GM12892 (cell line): ENCODE measurements around the gene CD44. TPM values are rescaled to one million over a fixed set of nuclear protein-coding genes. Genes with fewer than 3 reads are reported as not detected.
"Not testable (repeated sequence)": the region's sequence is repeated elsewhere in the genome, so short reads cannot be mapped to it uniquely, and the experiment has no call there.

ENCODE experiments used
- DNase-seq: peaks from one replicate; pipeline ENCODE4 v3.0.0; 2011; ENCODE audit not compliant: insufficient read length
- FAIRE-seq: peaks from 2 replicates; lab custom pipeline; 2011; peaks lifted over from hg19 to GRCh38; lab: Jason Lieb, UNC
- POLR2A ChIP-seq: IDR thresholded peaks from 2 replicates; pipeline ENCODE4 v1.6.1; 2011; ENCODE audit warnings: low read depth, low read length, control low read depth
- POLR2AphosphoS5 ChIP-seq: IDR thresholded peaks from 2 replicates; pipeline ENCODE4 v1.6.1; 2011; ENCODE audit warnings: low read depth, low read length, control low read depth
- TAF1 ChIP-seq: IDR thresholded peaks from 2 replicates; pipeline ENCODE4 v1.6.1; 2011; ENCODE audit warnings: low read depth, mild to moderate bottlenecking, control low read depth, low read length, borderline replicate concordance
- polyA plus RNA-seq: library from polyadenylated mRNA; unstranded; fragments of >200 nt; gene quantifications from one replicate; pipeline ENCODE4 v1.2.1, GENCODE V29; 2012; ENCODE audit warnings: missing spikeins, inconsistent platforms; ENCODE audit not compliant: missing spikeins

Gene CD44
- 449 TPM for polyA plus RNA-seq

DNA sequence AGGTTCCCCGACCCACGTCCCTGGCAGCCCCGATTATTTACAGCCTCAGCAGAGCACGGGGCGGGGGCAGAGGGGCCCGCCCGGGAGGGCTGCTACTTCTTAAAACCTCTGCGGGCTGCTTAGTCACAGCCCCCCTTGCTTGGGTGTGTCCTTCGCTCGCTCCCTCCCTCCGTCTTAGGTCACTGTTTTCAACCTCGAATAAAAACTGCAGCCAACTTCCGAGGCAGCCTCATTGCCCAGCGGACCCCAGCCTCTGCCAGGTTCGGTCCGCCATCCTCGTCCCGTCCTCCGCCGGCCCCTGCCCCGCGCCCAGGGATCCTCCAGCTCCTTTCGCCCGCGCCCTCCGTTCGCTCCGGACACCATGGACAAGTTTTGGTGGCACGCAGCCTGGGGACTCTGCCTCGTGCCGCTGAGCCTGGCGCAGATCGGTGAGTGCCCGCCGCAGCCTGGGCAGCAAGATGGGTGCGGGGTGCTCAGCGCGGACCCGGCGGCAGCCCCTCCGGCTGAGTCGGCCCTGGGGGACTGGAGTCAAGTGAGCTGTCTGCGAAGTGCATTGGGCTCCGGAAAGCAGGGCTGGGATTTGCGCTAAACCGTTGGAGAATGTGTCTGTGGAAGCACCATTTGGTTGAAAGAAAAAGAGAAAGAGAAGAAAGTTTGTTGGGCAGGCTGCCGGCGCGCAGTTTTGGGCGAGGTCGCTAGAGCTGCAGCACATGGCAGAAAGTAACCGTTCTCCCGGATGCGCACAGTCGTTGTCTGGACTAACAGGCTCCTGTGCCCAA lies at the start of gene CD44:
CD44 (plus strand) TSS at position 229 of the 779 bp plus-strand sequence; CDS start at position 362, 133 bp downstream.
- DNase-seq: peak; percentile 72
- FAIRE-seq: peak; percentile 97
- TF ChIP-seq TAF1: peak; percentile 97
- peak; percentile 97 for TF ChIP-seq POLR2AphosphoS5
- TF ChIP-seq POLR2A: peak; percentile 98

DNA sequence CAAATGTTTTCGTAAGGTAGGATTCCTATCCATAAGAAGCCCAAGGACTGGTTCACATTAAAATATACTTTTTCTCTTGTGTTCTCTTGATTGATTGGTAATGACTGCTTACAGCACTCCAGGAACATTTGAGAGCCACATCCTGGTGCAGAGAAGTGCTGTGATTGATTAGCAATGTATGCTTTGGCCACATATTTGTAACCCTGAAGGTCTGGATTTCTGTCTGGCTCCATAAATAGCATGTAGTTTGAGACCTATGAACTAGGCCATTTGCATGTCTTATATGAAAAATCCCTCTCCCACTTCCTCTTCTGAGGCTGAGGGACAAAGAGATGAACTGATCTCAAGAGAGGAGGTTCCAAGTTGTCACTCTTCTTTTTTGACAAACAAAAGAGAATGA lies 49.3 kb upstream of the CD44 start:
- no peak for DNase-seq
- TF ChIP-seq POLR2AphosphoS5 (no peak), POLR2A (no peak), TAF1 (no peak)
- peak; percentile 86 for FAIRE-seq

DNA sequence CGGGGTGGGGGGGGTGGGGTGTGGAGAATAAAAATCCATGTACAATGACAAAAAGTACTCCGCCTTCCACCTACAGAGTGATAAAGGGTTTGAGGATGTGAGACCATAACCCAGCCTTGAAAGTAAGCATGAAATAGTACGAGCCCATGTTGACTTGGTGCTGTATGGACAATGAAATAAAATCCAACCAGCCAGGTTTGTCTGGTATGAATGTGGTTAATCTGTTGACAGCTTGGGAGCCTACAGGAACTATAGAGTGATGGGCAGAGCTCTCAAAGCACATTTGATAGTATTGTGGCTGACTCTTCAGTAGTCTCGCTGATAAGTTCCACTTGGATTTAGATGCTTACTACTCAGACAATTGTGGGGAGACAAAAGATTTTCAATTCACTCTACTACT lies 48.8 kb upstream of the CD44 start:
- no peak for FAIRE-seq
- no peak for DNase-seq
- TF ChIP-seq POLR2AphosphoS5: no peak
- no peak for TF ChIP-seq TAF1
- no peak for TF ChIP-seq POLR2A

DNA sequence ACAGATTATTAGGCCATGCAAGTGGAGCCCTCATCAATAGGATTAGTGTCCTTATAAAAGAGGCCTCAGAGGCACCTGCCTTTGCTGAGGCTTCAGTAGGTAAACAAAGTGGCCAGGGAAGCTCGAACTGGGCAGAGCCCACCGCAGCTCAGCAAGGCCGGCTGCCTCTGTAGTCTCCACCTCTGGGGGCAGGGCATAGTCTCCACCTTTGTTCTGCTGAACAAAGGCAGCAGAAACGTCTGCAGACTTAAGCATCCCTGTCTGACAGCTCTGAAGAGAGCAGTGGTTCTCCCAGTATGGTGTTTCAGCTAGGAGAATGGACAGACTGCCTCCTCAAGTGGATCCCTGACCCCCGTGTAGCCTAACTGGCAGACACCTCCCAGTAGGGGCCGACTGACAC lies 48.0 kb upstream of the CD44 start:
- DNase-seq, FAIRE-seq: not testable (repeated sequence)

DNA sequence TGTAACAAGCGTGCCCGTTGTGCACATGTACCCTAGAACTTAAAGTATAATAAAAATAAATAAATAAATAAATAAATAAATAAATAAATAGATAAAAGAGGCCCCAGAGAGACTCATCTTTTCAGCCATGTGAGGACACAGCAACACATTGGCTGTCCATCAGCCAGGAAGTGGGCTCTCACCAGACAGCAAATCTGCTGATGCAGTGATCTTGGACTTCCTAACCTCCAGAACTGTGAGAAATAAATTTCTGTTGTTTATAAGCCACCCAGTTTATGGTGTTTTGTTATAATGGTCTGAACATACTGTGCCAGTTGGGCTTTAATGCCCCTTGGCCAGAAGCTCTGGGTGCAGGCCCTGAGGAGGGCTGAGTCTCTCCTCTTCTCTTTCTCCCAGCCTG lies 42.2 kb upstream of the CD44 start:
- FAIRE-seq (no peak), DNase-seq (no peak)
- TF ChIP-seq TAF1: no peak
- TF ChIP-seq POLR2AphosphoS5: no peak
- no peak for TF ChIP-seq POLR2A

DNA sequence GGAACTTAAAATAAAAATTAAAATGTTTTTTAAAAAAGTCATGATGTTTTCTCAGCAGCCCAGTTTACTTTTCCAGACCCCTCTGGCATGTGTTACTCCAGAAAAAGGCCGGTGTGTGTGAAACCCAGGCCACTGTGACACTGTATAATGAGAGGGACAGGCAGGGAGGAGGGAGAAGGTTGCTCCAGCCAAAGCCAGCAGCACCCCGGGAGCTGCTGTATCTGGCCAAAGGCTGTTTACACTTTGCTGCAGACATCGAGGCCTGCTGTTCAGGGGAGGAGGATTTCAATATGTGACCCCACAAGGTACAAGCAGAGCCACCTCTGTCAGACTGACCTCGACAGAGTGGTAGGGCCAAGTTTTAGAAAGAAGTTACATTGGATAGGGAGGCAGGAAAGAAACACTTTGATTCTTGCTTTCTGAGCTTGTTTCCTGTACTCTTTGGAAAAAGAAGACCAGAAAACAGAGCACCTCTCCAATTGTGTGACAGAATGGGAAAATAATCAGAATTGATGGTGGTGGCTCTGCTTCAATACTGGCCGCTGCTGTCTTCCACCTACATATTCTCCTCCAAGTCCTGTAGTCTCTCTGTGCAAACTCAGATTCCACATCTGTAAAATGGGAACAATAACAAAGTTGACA lies 41.0 kb upstream of the CD44 start:
- DNase-seq (no peak), FAIRE-seq (no peak)
- TF ChIP-seq POLR2A (no peak), POLR2AphosphoS5 (no peak), TAF1 (no peak)

DNA sequence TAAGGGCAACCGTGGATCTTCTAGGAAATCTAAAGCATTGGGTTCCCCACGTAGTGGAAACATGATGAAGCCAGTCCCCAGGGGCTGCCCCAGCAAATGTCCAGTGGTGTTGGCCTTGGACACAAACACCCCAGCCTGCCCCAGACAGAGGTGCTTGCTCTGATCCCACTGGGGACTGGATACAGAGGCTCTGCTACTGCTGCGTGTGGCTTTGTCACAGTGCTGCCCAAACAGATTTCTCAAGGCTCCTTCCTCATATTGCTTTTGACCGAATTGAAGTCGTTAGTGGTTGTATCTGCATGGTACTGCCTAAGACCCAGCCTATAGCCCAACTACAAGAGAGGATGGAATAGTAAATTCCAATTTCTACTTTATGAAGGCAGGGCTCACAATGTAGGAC lies 40.1 kb upstream of the CD44 start:
- TF ChIP-seq POLR2A (no peak), POLR2AphosphoS5 (no peak), TAF1 (no peak)
- FAIRE-seq (no peak), DNase-seq (no peak)

DNA sequence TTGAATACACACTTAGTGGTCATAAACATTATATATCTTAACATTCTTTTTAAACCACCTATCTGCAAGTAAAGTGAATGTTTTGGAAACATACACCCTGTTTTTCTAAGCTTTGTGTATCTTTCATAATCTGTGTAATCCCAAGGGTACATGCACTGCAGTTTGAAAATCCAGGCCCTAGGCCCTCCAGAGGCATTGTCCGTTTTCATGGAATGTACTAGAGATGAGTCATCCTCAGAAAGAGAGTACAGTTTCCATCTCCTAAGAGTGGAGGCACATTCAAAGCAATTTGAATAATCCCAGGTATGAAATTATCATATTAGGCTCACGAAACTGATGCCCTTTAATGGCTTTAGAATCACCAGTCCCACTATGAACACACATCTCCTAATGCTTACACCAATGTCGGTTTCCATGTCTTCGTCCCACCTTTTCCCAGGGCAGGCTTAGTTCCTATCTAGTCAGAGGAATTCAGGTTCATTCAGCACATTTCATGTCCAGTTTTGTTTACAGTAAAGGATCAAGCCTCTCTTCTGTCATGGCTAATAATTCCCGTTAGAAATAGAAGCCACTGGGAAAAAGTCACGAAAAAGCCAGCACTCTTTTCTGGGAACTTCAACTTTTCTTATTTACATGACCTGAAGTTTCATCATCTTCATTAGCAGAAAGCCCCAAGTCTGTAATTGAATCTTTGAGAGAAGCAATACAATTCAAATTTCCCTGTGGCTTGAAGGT lies 39.5 kb upstream of the CD44 start:
- FAIRE-seq: no peak
- DNase-seq: no peak
- TF ChIP-seq POLR2A (no peak), POLR2AphosphoS5 (no peak), TAF1 (no peak)

DNA sequence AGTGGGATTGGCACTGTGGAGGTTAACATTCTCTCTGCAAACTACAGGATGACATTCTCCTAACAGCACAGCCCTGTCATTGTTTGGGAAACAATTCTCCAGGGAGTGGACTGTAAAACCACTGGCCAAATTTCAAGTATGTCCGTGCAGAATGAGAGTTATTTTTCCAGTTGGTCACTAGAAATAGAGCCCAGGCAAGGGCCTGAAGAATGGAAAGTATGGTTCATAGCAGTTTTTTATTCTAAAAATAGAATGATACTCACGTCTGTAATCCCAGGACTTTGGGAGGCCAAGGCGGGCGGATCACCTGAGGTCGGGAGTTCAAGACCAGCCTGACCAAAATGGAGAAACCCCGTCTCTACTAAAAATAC lies 39.0 kb upstream of the CD44 start:
- DNase-seq (no peak), FAIRE-seq (no peak)
- TF ChIP-seq POLR2A: no peak
- TF ChIP-seq POLR2AphosphoS5: no peak
- TF ChIP-seq TAF1: no peak

DNA sequence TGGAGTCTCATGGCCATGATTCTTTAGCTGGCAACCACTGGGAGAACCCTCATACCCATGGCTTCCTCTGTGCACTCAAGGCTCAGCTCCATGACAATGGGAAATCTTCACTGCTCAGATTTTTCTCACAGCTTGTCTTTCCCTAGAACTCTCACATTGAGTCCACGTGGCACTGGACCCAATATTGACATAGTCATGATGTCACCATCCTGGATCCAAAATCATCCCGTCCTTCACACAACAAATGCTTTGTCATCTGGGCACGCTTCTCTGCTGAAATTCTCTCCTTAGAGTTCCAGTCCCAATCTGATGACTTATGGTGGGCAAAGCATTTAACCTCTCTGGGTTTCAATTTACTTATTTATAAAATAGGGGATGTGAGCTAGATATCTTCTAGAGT lies 37.7 kb upstream of the CD44 start:
- FAIRE-seq (peak; percentile 27), DNase-seq (no peak)
- TF ChIP-seq POLR2AphosphoS5 (no peak), POLR2A (no peak), TAF1 (no peak)

DNA sequence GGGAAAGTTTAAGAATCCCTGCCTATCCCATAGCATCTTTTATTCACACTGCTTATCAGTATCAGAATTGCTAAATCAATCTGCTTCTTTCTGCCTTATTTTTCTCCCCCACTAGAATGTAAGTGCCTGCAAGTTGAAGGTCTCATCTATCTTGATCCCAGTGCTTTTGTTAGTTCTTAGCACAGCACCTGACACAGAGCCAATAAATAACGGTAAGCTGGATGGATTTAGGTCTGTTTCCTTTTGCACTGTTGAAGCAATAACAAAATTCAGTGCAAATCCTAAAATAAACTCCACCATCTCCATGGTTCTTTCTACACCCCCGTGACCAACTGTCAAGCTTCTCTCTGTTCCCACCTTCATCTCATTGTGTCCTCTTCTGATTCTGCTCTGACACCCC lies 36.7 kb upstream of the CD44 start:
- TF ChIP-seq POLR2AphosphoS5 (no peak), TAF1 (no peak), POLR2A (no peak)
- DNase-seq (no peak), FAIRE-seq (no peak)

DNA sequence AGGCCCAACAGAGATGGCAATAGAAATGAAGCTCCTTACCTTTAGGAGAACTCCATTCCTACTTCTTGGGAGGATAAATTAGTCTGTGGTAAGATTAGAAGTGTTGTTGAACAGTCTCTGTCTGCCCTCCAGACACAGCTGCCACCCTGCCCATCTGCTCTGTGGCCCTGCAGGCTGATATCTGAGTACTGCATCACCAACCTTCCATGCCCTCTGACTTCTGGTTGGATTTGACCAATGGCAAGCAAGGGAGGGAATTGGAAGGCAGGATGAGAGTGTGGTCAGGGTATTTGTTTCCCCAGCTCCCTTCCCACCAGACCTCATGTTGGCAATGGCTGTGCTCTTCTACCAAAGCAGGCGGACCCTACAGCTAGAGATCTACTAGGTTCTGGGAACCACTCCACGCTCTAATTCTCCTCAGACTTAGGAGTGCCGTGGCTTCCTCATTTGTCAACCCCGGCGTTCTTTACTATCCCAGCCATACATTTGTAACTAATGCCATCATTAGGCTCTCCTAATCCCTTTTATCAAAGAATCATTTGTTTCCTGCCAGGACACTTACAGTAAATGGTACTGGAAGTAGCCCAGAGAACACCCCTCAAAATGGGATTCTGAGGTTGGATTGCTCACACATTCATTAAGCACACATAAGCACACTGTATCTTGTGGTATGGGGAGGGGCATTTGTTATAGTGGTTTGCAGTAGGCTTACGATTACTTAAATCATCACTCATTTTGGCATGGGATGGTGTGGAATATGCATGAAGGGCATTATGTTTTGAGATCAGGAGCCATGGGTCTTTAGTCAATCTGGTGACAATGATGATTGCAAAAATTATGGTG lies 35.4 kb upstream of the CD44 start:
- FAIRE-seq: no peak
- no peak for DNase-seq
- TF ChIP-seq POLR2A (no peak), POLR2AphosphoS5 (no peak), TAF1 (no peak)
